C4-2B (cell line): ENCODE measurements around the gene KLK5.

ENCODE experiments used
- H3K27ac ChIP-seq: fragments of 450-650 bp; 2 replicates; pipeline ENCODE4 v1.5.1; 2017
- ZFX ChIP-seq: fragments of 450-650 bp; IDR thresholded peaks from 2 replicates; pipeline ENCODE4 v1.6.1; 2017
- TF ChIP-seq, protein P1 (sequence below): fragments of 450-650 bp; conservative IDR thresholded peaks from 2 replicates; pipeline ENCODE4 v1.5.1; 2017; ENCODE audit warnings: mild to moderate bottlenecking

KLK5 gene

DNA sequence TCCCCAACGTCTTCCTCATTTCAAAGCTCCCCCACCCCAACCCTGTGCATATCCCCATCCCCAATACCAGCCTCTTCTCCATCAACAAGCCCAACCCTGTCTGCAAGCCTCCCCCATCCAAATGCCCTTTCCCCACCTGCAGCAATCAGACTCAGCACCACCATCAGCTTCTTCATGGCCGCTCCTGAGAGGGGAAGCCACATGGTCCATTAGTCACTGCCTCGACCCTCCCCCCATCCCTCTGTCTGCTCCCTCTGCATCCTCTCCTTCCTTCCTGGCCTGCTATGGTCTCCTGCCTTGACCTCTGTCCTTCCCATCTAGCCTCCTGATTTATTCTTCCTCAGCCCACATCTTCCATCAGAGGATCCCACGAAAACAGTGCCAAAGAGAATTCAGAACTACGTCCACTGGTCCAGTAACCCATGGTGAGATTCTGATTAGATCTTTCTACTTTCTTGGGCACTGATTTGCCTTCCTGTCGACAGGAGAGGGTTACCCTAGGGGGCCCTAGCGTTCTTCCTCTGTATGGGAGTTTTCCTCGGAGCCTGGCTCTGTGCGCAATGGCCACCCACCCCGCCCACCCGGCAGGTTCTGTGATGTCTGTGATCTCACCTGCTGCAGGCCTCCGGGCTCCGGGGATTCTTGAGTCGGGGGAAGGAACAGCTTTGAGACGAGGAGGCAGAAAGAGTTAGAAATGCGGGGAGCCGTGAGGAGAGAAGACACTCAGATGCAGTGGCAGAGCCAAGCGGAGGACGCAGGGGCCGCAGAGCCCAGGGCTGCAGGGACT is 15.3 kb upstream of the KLK5 start:
- TF ChIP-seq, protein P1, sequence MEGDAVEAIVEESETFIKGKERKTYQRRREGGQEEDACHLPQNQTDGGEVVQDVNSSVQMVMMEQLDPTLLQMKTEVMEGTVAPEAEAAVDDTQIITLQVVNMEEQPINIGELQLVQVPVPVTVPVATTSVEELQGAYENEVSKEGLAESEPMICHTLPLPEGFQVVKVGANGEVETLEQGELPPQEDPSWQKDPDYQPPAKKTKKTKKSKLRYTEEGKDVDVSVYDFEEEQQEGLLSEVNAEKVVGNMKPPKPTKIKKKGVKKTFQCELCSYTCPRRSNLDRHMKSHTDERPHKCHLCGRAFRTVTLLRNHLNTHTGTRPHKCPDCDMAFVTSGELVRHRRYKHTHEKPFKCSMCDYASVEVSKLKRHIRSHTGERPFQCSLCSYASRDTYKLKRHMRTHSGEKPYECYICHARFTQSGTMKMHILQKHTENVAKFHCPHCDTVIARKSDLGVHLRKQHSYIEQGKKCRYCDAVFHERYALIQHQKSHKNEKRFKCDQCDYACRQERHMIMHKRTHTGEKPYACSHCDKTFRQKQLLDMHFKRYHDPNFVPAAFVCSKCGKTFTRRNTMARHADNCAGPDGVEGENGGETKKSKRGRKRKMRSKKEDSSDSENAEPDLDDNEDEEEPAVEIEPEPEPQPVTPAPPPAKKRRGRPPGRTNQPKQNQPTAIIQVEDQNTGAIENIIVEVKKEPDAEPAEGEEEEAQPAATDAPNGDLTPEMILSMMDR, result no peak
- TF ChIP-seq ZFX, result no peak
- H3K27ac ChIP-seq, result no peak overlapping the region

DNA sequence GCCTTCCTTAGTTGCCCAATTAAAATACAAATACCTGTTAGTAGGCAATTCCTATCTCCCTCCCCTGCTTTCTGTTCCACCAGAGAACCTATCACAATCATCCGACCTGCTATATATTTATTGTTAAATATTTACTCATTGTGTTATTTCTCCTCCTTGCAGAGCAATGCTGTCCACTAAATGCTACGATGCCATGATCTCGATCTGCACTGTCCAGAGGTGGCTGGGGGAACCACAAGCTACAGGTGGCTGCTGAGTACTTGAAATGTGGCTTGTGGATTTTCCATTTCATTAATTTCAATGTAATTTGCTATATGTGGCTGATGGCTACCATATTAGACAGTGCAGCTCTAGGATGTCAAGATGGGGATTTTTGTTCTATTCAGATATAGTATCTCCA is 11.4 kb upstream of the KLK5 start:
- no peak overlapping the region for H3K27ac ChIP-seq
- no peak for TF ChIP-seq ZFX
- TF ChIP-seq, protein P1, result no peak

DNA sequence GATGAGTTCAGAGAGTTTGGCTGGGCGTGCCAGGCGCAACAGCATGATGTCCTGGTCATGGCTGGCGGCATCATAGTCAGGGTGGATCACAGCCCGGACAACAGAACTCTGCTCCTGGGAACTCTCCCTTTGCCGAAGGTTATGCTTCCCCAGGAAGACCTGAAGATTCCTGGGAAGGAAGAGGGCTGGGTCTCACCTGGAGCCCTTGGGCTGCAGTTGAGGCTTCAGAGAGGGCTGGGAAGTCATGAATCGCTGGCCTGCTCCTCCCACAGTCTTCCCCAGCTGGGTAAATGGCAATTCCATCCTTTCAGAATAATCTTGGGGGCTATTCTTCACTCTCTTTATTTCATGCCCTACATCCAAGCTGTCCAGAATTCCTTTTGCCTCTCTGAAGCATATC is 10.5 kb upstream of the KLK5 start:
- no peak for TF ChIP-seq ZFX
- TF ChIP-seq, protein P1, result no peak
- no peak overlapping the region for H3K27ac ChIP-seq

DNA sequence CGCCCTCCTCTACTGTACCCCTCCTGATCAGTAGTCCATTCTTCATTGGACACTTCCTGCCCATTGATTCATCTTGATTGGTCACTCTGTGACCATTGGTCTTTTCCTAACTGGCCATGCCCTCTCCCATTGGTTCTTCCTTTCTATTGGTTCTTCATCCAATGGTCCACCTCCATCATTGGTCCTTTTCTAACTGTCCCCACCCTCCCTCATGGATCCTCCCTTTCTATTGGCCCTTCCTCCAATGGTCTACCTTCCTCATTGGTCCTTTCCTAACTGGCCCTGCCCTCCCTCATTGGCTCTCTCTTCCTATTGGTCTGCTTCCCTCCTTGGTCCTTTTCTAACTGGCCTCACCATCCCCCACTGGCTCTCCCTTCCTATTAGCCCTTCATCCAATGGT is 9.4 kb upstream of the KLK5 start:
- TF ChIP-seq, protein P1, result no peak
- no peak for TF ChIP-seq ZFX
- no peak overlapping the region for H3K27ac ChIP-seq

DNA sequence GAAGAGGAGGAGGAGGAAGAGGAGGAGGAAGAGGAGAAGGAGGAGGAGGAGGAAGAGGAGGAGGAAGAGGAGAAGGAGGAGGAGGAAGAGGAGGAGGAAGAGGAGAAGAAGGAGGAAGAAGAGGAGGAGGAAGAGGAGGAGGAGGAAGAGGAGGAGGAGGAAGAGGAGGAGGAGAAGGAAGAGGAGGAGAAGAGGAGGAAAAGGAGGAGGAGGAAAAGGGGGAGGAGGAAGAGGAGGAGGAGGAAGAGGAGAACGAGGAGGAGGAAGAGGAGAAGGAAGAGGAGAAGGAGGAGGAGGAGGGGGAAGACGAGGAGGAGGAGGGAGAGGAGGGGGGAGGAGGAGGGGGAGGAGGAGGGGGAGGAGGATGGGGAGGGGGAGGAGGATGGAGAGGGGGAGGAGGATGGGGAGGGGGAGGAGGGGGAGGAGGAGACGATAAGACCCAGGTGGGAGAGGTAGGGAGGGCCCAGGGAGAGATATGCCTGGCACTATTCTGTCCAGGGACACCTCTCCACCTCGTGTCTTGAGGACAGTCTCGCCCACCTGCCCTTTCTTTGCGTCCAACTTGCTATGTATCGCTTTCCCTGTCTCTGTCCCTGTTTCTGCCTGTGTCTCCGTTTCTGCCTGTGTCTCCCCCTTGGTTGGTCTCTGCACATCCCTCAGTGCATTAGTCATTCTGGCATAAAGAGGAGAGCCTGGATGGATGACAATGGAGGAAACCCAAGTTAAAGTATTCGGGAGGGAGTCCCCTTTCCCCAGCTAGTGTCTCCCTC is 7.1 kb upstream of the KLK5 start:
- no peak overlapping the region for H3K27ac ChIP-seq
- TF ChIP-seq, protein P1, result no peak
- no peak for TF ChIP-seq ZFX

DNA sequence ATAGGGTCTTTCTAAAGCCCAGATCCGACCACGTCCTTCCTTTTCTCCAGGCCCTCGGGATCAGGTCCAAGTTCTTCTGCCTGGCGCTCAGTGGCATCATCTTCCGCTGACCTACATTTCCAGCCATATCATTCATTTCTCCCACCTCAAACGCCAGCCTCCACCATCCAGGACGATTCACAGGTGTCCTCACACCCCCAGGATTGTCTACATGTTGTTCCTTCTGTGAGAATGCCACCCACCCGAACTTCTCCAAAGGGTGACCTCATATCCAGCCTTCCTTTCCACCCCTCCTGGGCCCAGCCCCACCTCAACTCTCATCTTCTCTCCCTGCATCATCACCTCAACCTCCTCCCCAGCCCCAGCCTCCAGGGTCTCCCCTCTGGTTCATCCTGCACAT is 4.7 kb upstream of the KLK5 start:
- no peak overlapping the region for H3K27ac ChIP-seq
- TF ChIP-seq, protein P1, result no peak
- no peak for TF ChIP-seq ZFX

DNA sequence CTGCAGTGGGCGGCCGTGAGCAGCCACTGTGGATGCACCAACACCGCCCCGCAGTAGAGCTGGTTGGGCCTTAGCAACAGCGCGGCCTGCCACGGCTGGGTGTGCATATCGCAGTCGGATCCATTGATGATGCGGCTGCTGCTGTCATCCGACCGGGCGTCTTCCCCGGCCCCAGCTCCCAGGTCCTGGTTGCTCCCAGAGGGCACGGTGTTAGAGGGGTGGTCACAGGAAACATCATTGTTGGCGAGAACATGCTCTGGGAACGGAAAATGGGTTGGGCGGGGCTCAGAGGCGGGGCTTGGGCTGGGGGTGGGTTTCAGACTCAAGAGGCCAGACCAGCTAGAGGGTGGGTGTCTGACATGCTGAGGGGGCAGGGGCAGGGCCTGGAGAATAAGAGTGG is 3.0 kb downstream of the KLK5 start:
- no peak overlapping the region for H3K27ac ChIP-seq
- no peak for TF ChIP-seq ZFX
- TF ChIP-seq, protein P1, result no peak
